GM10248 (cell line): Measurements from ENCODE around the gene CDHR2.

Experiments
- CTCF ChIA-PET: fragments of 300-600 bp; sonication (Branson Sonifier 250); formaldehyde crosslinking; extraction: SDS; loops from one replicate; lab custom pipeline; 2021; ENCODE audit warnings: antibody characterized with exemption; lab: Yijun Ruan, JAX
- POLR2A ChIA-PET: fragments of 350-650 bp; sonication (Branson Sonifier 250); formaldehyde crosslinking; extraction: SDS; loops from one replicate; lab custom pipeline; 2020; ENCODE audit warnings: antibody characterized with exemption; lab: Yijun Ruan, JAX
- DNase-seq: peaks from one replicate; pipeline ENCODE4 v3.0.0; 2012; ENCODE audit errors: extremely low spot score
- CTCF ChIP-seq: IDR thresholded peaks from 2 replicates; pipeline ENCODE4 v1.5.1; 2012; ENCODE audit warnings: mild to moderate bottlenecking, low read depth; ENCODE audit errors: extremely low read depth, missing control alignments, control extremely low read depth

The CDHR2 gene

GRCh38 chr5:176508603-176509002, 40.5 kb upstream of the CDHR2 start:
- ChIA-PET CTCF (no interaction called here), POLR2A (no interaction called here)
- DNase-seq, result no peak
- no peak for TF ChIP-seq CTCF

- DNase-seq, result no peak
- POLR2A ChIA-PET, result no interaction called here
- TF ChIP-seq CTCF, result no peak
- CTCF ChIA-PET, result no interaction called here
These were observed 35.4 kb upstream of the CDHR2 start for GRCh38 chr5:176513788-176514187.

GRCh38 chr5:176514244-176514950, 34.7 kb upstream of the CDHR2 start:
- TF ChIP-seq CTCF, result no peak
- no peak for DNase-seq
- CTCF ChIA-PET, result interaction anchor here (1.5 kb wide), 1 partner anchor 59 kb away, joined by 3 read pairs; no protein-coding TSS in a partner anchor
- POLR2A ChIA-PET, result no interaction called here

- ChIA-PET POLR2A (no interaction called here), CTCF (interaction anchor here (1.5 kb wide), 1 partner anchor 58 kb away, joined by 3 read pairs; no protein-coding TSS in a partner anchor)
- no peak for DNase-seq
- TF ChIP-seq CTCF, result no peak
These were observed 33.7 kb upstream of the CDHR2 start for GRCh38 chr5:176515396-176515795.

GRCh38 chr5:176517053-176517661, 32.0 kb upstream of the CDHR2 start:
- no peak for TF ChIP-seq CTCF
- ChIA-PET POLR2A (no interaction called here), CTCF (no interaction called here)
- DNase-seq, result no peak

GRCh38 chr5:176519810-176520720, 29.1 kb upstream of the CDHR2 start:
- POLR2A ChIA-PET, result interaction anchor here (0.7 kb wide), 1 partner anchor 18 kb away, joined by 5 read pairs; no protein-coding TSS in a partner anchor
- TF ChIP-seq CTCF, result no peak
- CTCF ChIA-PET, result interaction anchor here (1.4 to 1.8 kb wide), 2 partner anchors 9 to 13 kb away, joined by 3 to 5 read pairs; no protein-coding TSS in a partner anchor
- no peak for DNase-seq
